PFSK-1 (cell line): Measurements from ENCODE around the gene RNF207.

ENCODE experiments used
- POLR2AphosphoS5 ChIP-seq: IDR thresholded peaks from 2 replicates; pipeline ENCODE4 v1.6.1; 2012; ENCODE audit warnings: low read depth, mild to moderate bottlenecking, control low read depth, low read length, moderate library complexity
- REST ChIP-seq, 2 experiments: IDR thresholded peaks; 2 replicates each; pipeline versions ENCODE4 v1.6.1 to v1.8.0; 2011 to 2012; ENCODE audit warnings: low read depth in 2 of 2, low read length in 2 of 2, control low read depth in 1 of 2, inconsistent platforms in 1 of 2, mild to moderate bottlenecking in 1 of 2, moderate library complexity in 1 of 2; ENCODE audit not compliant: insufficient read depth in 1 of 2
- TAF1 ChIP-seq: IDR thresholded peaks from 2 replicates; pipeline ENCODE4 v1.6.1; 2012; ENCODE audit warnings: low read length, control low read depth, borderline replicate concordance; ENCODE audit not compliant: insufficient read depth

- TF ChIP-seq REST (IDR thresholded peaks at IDR 0.05; ENCODE audit: insufficient read depth in 1 of 2, low read depth in 2 of 2, low read length in 2 of 2) (no peak), POLR2AphosphoS5 (no peak), TAF1 (no peak)
These were observed 41.8 kb upstream of the RNF207 start for GRCh38 chr1:6163973-6164617.
